GM23338 (cell line): ENCODE data around the gene PAF1. TPM values are rescaled to one million over a fixed set of nuclear protein-coding genes. Genes with fewer than 3 reads are reported as not detected.

Source experiments
- ATAC-seq: fragments of 200-7000 bp; cut with Tn5 transposase; 3 replicates; pipeline ENCODE4 v1.9.1; 2020
- DNase-seq: peaks from one replicate; pipeline ENCODE4 v3.0.0-alpha.2; 2015; ENCODE audit warnings: low spot score
- H2AFZ ChIP-seq: fragments of 200-600 bp; sonication (generic); 2 replicates; pipeline ENCODE4 v1.8.0; 2016; ENCODE audit warnings: antibody characterized with exemption, mild to moderate bottlenecking, moderate library complexity
- H3F3A ChIP-seq: fragments of 200-600 bp; sonication (generic); replicated peaks from 2 replicates; pipeline ENCODE4 v1.8.0; 2017; ENCODE audit warnings: antibody characterized with exemption, mixed run types, low read depth
- H3K27ac ChIP-seq: fragments of 200-600 bp; sonication (generic); 2 replicates; pipeline ENCODE4 v1.6.1; 2016; ENCODE audit warnings: low read depth
- H3K27me3 ChIP-seq: fragments of 200-600 bp; sonication (generic); 2 replicates; pipeline ENCODE4 v1.8.0; 2016; ENCODE audit warnings: mild to moderate bottlenecking, mixed run types, moderate library complexity; ENCODE audit not compliant: insufficient read depth
- H3K36me3 ChIP-seq: fragments of 200-600 bp; sonication (generic); 2 replicates; pipeline ENCODE4 v1.8.0; 2016; ENCODE audit warnings: mild to moderate bottlenecking; ENCODE audit not compliant: insufficient read depth
- H3K4me1 ChIP-seq: fragments of 200-600 bp; sonication (generic); 2 replicates; pipeline ENCODE4 v1.8.0; 2016; ENCODE audit warnings: mild to moderate bottlenecking, moderate library complexity; ENCODE audit not compliant: insufficient read depth
- H3K4me2 ChIP-seq: fragments of 200-600 bp; sonication (generic); 2 replicates; pipeline ENCODE4 v1.7.1; 2017; ENCODE audit warnings: mixed run types
- H3K4me3 ChIP-seq: fragments of 200-600 bp; sonication (generic); 2 replicates; pipeline ENCODE4 v1.6.1; 2016; ENCODE audit warnings: mixed run types
- H3K79me2 ChIP-seq: fragments of 200-600 bp; sonication (generic); replicated peaks from 2 replicates; pipeline ENCODE4 v1.8.0; 2017; ENCODE audit warnings: mild to moderate bottlenecking; ENCODE audit not compliant: insufficient read depth
- H3K9me2 ChIP-seq: fragments of 200-600 bp; sonication (generic); 2 replicates; pipeline ENCODE4 v1.8.0; 2017; ENCODE audit not compliant: insufficient read depth
- H4K20me1 ChIP-seq: fragments of 200-600 bp; sonication (generic); replicated peaks from 2 replicates; pipeline ENCODE4 v1.8.0; 2017; ENCODE audit warnings: mild to moderate bottlenecking; ENCODE audit not compliant: insufficient read depth
- H3K27ac Mint-ChIP-seq: 2 replicates; pipeline ENCODE4 v1.8.0; 2020; ENCODE audit warnings: inconsistent platforms, mild to moderate bottlenecking, moderate library complexity, mixed read lengths
- H3K27me3 Mint-ChIP-seq: 3 replicates; pipeline ENCODE4 v1.8.0; 2022; ENCODE audit warnings: low read depth, mild to moderate bottlenecking, moderate library complexity, mixed read lengths, inconsistent platforms; ENCODE audit not compliant: insufficient read depth, poor library complexity
- H3K36me3 Mint-ChIP-seq: 3 replicates; pipeline ENCODE4 v1.8.0; 2021; ENCODE audit warnings: low read depth, mild to moderate bottlenecking, inconsistent platforms, moderate library complexity, mixed read lengths
- H3K4me1 Mint-ChIP-seq: 3 replicates; pipeline ENCODE4 v1.8.0; 2020; ENCODE audit warnings: mild to moderate bottlenecking, inconsistent platforms, mixed read lengths
- H3K4me3 Mint-ChIP-seq: 3 replicates; pipeline ENCODE4 v1.8.0; 2021; ENCODE audit warnings: moderate library complexity, mild to moderate bottlenecking, inconsistent platforms, mixed read lengths
- H3K9me3 Mint-ChIP-seq: 3 replicates; pipeline ENCODE4 v1.8.0; 2020; ENCODE audit warnings: moderate library complexity, mild to moderate bottlenecking, inconsistent platforms, mixed read lengths
- EZH2 ChIP-seq: fragments of 200-600 bp; sonication (generic); IDR thresholded peaks from one replicate; pipeline ENCODE4 v1.8.0; 2017; ENCODE audit warnings: antibody characterized with exemption, mild to moderate bottlenecking, low read depth; ENCODE audit not compliant: unreplicated experiment
- EZH2phosphoT487 ChIP-seq: fragments of 200-600 bp; sonication (generic); IDR thresholded peaks from one replicate; pipeline ENCODE4 v1.8.1; 2018; ENCODE audit warnings: antibody characterized with exemption; ENCODE audit not compliant: unreplicated experiment
- JUNB ChIP-seq: IDR thresholded peaks from one replicate; pipeline ENCODE4 v1.6.1; 2016; ENCODE audit warnings: antibody characterized with exemption; ENCODE audit not compliant: unreplicated experiment
- NANOG ChIP-seq: IDR thresholded peaks from 2 replicates; pipeline ENCODE4 v1.6.1; 2016; ENCODE audit warnings: antibody characterized with exemption, borderline replicate concordance
- POLR2AphosphoS5 ChIP-seq: IDR thresholded peaks from 2 replicates; pipeline ENCODE4 v1.6.1; 2016; ENCODE audit warnings: antibody characterized with exemption, low read depth
- ZNF331 ChIP-seq: fragments of 250-450 bp; sonication (Bioruptor Pico); IDR thresholded peaks from 2 replicates; pipeline ENCODE4 v1.5.0; 2020; ENCODE audit warnings: low read depth, mild to moderate bottlenecking, moderate library complexity
- polyA plus RNA-seq: library from polyadenylated mRNA; unstranded; fragments of >200 nt; fragmentation: Nextera tagmentation; extraction: Ambion mirVana; gene quantifications from 2 replicates; pipeline ENCODE4 v1.2.1, GENCODE V29; 2016
- total RNA-seq: library from RNA; depleted of rRNA; stranded (reverse); fragments of >200 nt; shearing (Covaris generic); gene quantifications from 2 replicates; pipeline ENCODE4 v1.2.3, GENCODE V29; 2014
- TF ChIP-seq, protein P1 (sequence below), 2 experiments: fragments of 200-600 bp in 1 of 2; sonication (generic) in 1 of 2; conservative IDR thresholded peaks; 2 replicates each; pipeline versions ENCODE4 v1.5.1 to v1.6.1; 2016 to 2017; ENCODE audit warnings: antibody characterized with exemption in 2 of 2, low read depth in 2 of 2, mild to moderate bottlenecking in 2 of 2, moderate library complexity in 1 of 2
- TF ChIP-seq, protein P2 (sequence below): fragments of 250-450 bp; sonication (Bioruptor Pico); IDR thresholded peaks from 2 replicates; pipeline ENCODE4 v1.5.0; 2020; ENCODE audit warnings: mild to moderate bottlenecking, moderate library complexity
- TF ChIP-seq, protein P3 (sequence below): IDR thresholded peaks from one replicate; pipeline ENCODE4 v1.6.1; 2018; ENCODE audit warnings: antibody characterized with exemption; ENCODE audit not compliant: unreplicated experiment

The PAF1 gene
- total and polyA plus RNA-seq, 2 experiments from 2014 or later: 22.1 to 47.3 TPM

DNA sequence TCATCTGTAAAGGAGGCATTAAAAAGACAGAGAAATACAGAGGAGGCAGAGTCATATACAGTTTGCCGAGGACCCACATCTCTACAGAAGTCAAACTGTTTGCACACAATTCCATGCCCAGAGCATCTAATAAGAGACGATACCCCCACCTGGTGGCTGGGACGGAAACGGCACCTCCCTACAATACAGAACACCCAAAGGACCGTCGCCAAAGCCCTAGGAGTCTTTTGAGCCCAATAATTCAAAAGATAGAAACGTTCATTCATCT lies 20.9 kb upstream of the PAF1 start (continued):
- TF ChIP-seq, protein P1, sequence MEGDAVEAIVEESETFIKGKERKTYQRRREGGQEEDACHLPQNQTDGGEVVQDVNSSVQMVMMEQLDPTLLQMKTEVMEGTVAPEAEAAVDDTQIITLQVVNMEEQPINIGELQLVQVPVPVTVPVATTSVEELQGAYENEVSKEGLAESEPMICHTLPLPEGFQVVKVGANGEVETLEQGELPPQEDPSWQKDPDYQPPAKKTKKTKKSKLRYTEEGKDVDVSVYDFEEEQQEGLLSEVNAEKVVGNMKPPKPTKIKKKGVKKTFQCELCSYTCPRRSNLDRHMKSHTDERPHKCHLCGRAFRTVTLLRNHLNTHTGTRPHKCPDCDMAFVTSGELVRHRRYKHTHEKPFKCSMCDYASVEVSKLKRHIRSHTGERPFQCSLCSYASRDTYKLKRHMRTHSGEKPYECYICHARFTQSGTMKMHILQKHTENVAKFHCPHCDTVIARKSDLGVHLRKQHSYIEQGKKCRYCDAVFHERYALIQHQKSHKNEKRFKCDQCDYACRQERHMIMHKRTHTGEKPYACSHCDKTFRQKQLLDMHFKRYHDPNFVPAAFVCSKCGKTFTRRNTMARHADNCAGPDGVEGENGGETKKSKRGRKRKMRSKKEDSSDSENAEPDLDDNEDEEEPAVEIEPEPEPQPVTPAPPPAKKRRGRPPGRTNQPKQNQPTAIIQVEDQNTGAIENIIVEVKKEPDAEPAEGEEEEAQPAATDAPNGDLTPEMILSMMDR (conservative IDR thresholded peaks at IDR 0.05; ENCODE audit: low read depth in 2 of 2): peak; percentile 91 to 100
- no peak for TF ChIP-seq EZH2

DNA sequence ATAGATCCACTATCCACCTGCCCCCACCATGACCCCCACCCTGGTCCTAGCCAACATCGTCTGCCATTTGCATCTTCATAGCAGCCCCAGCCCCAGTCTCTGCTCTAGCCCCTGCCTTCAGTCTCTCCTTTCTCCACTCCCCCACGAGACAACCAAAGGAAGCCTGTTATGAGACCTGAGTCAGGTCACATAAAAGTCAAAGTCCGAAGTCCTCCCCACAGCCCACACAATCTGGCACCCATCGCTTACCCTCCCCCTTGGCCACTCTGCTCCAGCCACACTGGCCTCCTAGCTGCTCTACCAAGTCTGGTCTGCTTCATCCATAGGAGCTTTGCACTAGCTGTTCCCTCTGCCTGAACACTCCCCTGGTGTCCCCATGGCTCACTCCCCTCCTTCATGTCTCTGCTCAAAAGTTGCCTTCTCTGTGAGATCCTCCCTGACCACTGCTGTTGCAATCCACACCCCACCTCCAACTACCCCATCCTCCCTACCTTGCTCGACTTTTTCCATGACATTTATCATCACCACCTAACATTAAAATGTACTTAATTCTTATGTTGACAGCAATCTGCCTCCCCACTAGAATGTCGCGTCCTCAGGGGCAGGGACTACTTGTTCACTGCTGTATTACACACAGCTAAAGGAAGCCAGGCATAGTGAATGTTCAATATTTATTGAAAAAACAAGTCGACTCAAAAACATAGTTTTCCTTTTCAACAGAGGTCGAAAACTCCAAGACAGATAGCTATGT lies 20.4 kb upstream of the PAF1 start:
- peaks cover 4% of the 10 kb centered on the region; the same call in 2 of the 3 replicates for H3K9me3 Mint-ChIP-seq

More for the DNA sequence above, 20.4 kb upstream of the PAF1 start:
- H2AFZ ChIP-seq: no peak overlapping the region
- Mint-ChIP-seq H3K27me3 (peaks cover 45% of the 10 kb centered on the region), H3K4me1 (peaks cover 49% of the 10 kb centered on the region), H3K27ac (peak overlapping the region; percentile 96), H3K36me3 (peaks cover 32% of the 10 kb centered on the region), H3K4me3 (peak overlapping the region; percentile 94)
- no peaks in the 10 kb centered on the region for H3K36me3 ChIP-seq
- peaks cover 42% of the 10 kb centered on the region for H3K4me1 ChIP-seq
- DNase-seq (no peak), ATAC-seq (no peak)
- H3K27ac ChIP-seq: peak overlapping the region; percentile 93
- no peaks in the 10 kb centered on the region for H3K27me3 ChIP-seq
- peaks cover 38% of the 10 kb centered on the region for H3K79me2 ChIP-seq
- peaks cover 18% of the 10 kb centered on the region; the same call in 1 of the 2 replicates for H4K20me1 ChIP-seq
- TF ChIP-seq POLR2AphosphoS5: no peak
- TF ChIP-seq JUNB: no peak
- no peak for TF ChIP-seq ZNF331 (CRISPR knock-in tag)
- TF ChIP-seq NANOG: no peak
- TF ChIP-seq, protein P2, sequence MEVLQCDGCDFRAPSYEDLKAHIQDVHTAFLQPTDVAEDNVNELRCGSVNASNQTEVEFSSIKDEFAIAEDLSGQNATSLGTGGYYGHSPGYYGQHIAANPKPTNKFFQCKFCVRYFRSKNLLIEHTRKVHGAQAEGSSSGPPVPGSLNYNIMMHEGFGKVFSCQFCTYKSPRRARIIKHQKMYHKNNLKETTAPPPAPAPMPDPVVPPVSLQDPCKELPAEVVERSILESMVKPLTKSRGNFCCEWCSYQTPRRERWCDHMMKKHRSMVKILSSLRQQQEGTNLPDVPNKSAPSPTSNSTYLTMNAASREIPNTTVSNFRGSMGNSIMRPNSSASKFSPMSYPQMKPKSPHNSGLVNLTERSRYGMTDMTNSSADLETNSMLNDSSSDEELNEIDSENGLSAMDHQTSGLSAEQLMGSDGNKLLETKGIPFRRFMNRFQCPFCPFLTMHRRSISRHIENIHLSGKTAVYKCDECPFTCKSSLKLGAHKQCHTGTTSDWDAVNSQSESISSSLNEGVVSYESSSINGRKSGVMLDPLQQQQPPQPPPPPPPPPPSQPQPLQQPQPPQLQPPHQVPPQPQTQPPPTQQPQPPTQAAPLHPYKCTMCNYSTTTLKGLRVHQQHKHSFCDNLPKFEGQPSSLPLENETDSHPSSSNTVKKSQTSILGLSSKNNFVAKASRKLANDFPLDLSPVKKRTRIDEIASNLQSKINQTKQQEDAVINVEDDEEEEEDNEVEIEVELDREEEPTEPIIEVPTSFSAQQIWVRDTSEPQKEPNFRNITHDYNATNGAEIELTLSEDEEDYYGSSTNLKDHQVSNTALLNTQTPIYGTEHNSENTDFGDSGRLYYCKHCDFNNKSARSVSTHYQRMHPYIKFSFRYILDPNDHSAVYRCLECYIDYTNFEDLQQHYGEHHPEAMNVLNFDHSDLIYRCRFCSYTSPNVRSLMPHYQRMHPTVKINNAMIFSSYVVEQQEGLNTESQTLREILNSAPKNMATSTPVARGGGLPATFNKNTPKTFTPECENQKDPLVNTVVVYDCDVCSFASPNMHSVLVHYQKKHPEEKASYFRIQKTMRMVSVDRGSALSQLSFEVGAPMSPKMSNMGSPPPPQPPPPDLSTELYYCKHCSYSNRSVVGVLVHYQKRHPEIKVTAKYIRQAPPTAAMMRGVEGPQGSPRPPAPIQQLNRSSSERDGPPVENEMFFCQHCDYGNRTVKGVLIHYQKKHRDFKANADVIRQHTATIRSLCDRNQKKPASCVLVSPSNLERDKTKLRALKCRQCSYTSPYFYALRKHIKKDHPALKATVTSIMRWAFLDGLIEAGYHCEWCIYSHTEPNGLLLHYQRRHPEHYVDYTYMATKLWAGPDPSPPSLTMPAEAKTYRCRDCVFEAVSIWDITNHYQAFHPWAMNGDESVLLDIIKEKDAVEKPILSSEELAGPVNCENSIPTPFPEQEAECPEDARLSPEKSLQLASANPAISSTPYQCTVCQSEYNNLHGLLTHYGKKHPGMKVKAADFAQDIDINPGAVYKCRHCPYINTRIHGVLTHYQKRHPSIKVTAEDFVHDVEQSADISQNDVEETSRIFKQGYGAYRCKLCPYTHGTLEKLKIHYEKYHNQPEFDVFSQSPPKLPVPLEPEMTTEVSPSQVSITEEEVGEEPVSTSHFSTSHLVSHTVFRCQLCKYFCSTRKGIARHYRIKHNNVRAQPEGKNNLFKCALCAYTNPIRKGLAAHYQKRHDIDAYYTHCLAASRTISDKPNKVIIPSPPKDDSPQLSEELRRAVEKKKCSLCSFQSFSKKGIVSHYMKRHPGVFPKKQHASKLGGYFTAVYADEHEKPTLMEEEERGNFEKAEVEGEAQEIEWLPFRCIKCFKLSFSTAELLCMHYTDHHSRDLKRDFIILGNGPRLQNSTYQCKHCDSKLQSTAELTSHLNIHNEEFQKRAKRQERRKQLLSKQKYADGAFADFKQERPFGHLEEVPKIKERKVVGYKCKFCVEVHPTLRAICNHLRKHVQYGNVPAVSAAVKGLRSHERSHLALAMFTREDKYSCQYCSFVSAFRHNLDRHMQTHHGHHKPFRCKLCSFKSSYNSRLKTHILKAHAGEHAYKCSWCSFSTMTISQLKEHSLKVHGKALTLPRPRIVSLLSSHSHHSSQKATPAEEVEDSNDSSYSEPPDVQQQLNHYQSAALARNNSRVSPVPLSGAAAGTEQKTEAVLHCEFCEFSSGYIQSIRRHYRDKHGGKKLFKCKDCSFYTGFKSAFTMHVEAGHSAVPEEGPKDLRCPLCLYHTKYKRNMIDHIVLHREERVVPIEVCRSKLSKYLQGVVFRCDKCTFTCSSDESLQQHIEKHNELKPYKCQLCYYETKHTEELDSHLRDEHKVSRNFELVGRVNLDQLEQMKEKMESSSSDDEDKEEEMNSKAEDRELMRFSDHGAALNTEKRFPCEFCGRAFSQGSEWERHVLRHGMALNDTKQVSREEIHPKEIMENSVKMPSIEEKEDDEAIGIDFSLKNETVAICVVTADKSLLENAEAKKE (CRISPR knock-in tag): no peak
- no peak for TF ChIP-seq EZH2phosphoT487
- TF ChIP-seq, protein P3, sequence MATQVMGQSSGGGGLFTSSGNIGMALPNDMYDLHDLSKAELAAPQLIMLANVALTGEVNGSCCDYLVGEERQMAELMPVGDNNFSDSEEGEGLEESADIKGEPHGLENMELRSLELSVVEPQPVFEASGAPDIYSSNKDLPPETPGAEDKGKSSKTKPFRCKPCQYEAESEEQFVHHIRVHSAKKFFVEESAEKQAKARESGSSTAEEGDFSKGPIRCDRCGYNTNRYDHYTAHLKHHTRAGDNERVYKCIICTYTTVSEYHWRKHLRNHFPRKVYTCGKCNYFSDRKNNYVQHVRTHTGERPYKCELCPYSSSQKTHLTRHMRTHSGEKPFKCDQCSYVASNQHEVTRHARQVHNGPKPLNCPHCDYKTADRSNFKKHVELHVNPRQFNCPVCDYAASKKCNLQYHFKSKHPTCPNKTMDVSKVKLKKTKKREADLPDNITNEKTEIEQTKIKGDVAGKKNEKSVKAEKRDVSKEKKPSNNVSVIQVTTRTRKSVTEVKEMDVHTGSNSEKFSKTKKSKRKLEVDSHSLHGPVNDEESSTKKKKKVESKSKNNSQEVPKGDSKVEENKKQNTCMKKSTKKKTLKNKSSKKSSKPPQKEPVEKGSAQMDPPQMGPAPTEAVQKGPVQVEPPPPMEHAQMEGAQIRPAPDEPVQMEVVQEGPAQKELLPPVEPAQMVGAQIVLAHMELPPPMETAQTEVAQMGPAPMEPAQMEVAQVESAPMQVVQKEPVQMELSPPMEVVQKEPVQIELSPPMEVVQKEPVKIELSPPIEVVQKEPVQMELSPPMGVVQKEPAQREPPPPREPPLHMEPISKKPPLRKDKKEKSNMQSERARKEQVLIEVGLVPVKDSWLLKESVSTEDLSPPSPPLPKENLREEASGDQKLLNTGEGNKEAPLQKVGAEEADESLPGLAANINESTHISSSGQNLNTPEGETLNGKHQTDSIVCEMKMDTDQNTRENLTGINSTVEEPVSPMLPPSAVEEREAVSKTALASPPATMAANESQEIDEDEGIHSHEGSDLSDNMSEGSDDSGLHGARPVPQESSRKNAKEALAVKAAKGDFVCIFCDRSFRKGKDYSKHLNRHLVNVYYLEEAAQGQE: no peak
- peak overlapping the region; percentile 99 for H3K4me3 ChIP-seq
- peaks cover 36% of the 10 kb centered on the region for H3F3A ChIP-seq
- H3K9me2 ChIP-seq: no peaks in the 10 kb centered on the region
- peak overlapping the region; percentile 91 for H3K4me2 ChIP-seq
